HG02763 (cell line): Measurements from ENCODE around the gene PTPRG.
A peak's percentile ranks its signal among the peaks of the same experiment; 100 is the strongest.

ENCODE experiments used
- ATAC-seq: cut with Tn5 transposase; IDR thresholded peaks from one replicate; pipeline ENCODE4 v1.9.1; 2021; ENCODE audit warnings: mild to moderate bottlenecking, moderate library complexity; ENCODE audit not compliant: unreplicated experiment

Gene PTPRG

DNA sequence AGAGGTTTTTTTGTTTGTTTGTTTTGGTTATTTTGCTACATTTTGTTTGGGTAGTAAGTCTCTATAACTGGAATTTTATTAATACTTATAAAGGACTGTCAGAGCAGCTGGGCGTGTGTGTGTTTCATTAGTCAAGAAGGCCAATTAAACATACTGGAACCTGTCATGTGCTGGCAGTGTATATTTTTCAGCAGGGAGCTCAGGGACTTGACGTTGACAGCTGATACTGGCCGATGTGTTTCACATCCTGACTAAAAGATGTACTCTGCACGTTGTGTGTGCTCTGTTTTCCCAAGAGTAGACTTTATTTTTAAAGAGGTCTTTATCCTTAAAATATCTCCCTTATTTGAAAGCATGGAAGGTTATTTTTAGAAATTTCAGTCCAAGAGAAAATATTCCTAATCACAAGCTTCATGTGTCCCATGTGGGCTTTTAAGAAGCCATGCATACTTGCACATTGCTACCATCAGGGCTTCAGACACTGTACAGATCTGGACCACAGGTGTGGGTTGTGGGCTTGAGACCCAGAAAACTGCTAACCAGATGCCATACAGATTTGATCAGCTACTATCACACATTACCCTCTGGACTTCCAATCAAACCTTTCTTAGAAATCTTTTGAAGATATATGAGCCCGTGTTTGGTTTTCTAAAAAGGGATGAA lies 676.0 kb downstream of the PTPRG start:
- no peak for ATAC-seq

DNA sequence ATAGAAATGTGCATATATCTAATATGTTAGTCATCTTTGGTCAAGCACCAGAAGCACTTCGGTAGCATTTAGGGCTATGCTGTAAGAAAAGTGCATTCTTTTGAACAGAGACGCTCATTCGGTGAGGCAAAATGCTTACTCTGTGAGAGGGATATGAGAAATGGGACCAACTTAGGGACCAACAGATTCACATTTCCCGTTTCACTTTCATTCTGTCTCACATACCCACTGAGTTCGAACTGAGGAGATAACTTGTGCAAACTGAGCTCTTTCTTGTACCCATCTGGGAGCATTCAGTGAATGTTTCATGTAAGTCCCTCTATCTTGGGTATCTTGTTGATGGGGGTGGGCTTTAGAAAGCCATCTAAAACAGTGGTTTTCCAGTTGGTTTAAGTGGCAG lies 676.6 kb downstream of the PTPRG start:
- peak; percentile 79 for ATAC-seq

DNA sequence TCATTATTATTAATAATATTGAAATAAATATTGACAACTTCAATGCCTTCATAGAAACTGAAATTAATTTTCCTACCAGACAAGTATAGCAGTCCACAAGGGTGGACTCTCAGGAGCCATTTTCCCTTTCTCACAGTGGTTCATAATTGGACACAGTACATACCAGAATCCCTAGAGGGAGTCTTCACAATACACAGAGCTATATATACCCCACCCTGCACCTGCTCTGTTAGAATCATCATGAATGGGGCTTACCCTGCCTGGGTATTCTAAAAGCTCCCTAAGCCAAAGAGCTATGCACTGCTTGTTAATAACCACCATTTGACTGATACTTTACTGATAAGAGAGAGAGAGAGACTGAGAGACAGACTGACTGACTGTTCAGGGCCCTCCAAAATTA lies 677.1 kb downstream of the PTPRG start:
- no peak for ATAC-seq

- ATAC-seq = no peak
Observed at GRCh38 chr3:62241279-62241678, 679.9 kb downstream of the PTPRG start.

DNA sequence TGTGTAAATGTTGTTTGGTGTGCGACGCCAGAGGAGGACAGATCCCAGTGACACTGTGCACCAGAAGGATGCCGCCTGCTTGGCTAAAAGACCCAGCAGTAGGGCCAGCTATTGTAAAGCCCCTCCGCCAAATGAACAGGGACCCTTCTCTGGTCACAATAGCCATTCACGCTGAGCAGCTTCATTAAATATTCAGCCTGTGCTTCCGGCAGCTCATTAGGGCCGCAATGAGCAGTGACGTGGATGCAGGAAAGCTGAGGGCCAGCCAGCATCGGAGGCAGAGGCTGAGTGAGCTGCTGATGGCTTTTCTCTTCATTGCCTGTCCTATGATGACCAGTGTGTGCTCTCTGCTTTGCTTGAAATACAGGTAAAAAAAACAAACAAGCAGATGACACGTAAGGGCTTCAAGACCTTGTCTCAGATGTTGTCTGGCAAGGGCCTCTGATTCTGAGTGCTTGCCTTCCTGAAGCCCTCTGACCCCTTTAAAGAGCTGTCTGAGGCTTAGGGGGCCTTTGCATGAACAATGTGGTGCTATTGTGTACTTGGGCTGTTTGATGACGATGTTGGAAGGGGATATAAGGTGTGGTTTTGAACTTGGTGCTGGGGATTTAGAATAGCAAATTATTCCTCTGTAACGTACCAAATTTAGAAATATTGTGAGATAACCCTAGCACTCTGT lies 681.6 kb downstream of the PTPRG start:
- no peak for ATAC-seq

GRCh38 chr3:62246094-62246493 lies 684.7 kb downstream of the PTPRG start:
- no peak for ATAC-seq

DNA sequence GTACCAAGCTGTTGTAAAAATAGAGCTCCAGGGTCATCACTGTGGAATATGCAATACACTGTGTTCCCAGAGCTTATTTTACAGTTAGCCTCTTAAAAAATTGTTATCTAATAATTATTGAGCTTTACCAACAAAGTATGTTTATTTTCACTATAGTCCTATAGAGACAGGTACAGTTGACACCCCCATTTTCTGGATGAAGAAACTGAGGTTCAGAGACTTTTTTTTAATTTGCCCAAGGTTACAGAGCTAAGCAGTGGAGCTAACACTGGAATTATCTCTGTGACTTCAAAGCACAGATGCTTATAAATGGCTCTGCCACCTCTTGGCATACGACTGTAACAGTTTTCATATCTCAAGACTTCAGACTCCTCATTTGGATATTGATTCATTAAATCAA lies 685.6 kb downstream of the PTPRG start:
- ATAC-seq = no peak

GRCh38 chr3:62248734-62249483 lies 687.5 kb downstream of the PTPRG start:
- no peak for ATAC-seq

- ATAC-seq = no peak
Observed at GRCh38 chr3:62249484-62249776, 688.1 kb downstream of the PTPRG start.

GRCh38 chr3:62249855-62250543 lies 688.6 kb downstream of the PTPRG start:
- no peak for ATAC-seq

GRCh38 chr3:62252438-62253157 lies 691.2 kb downstream of the PTPRG start:
- ATAC-seq = no peak

- no peak for ATAC-seq
Observed at GRCh38 chr3:62253971-62254370, 692.6 kb downstream of the PTPRG start.

DNA sequence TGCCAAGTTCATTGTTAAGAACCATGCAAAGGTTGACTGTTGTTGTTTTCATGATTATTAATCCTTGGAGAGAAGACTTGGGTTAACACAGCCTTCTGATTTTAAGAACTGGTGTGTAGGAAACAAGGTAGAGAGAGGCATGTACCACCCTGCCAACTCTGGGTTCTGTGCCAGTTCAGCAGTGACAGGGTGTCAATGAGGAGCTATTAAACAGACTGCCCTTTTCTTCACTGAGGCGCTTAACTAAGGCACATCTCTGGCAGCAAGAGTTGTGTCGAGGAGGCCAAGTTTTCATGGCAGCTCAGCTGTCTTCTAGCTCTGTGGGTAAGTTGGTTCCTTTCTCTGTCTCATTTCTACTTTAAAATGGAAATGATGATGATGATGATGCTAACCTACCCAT lies 694.4 kb downstream of the PTPRG start:
- no peak for ATAC-seq

- ATAC-seq = no peak
Observed at GRCh38 chr3:62259924-62260323, 698.6 kb downstream of the PTPRG start.

GRCh38 chr3:62260655-62261054 lies 699.3 kb downstream of the PTPRG start:
- no peak for ATAC-seq

GRCh38 chr3:62261121-62261520 lies 699.8 kb downstream of the PTPRG start:
- no peak for ATAC-seq

DNA sequence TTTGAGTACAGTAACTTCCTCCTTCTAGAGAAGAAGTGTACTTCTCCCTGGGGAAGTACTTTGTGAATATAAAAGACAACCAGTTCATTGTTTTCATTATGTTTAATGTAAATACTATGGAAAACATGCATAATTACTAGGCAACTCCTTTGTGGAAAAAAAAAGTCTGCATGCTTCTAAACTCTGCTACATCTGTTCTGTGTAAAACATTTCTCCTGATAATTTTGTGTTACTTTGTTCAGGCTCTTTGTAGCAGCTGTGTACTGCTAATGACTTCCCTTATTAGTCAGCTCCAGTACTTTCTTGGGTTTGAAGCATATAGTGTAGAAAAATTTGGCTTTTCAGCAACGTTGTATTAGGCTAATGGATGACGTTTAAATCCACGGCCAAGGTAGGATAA lies 700.4 kb downstream of the PTPRG start:
- ATAC-seq = no peak

- no peak for ATAC-seq
Observed at GRCh38 chr3:62265528-62265927, 704.2 kb downstream of the PTPRG start.

DNA sequence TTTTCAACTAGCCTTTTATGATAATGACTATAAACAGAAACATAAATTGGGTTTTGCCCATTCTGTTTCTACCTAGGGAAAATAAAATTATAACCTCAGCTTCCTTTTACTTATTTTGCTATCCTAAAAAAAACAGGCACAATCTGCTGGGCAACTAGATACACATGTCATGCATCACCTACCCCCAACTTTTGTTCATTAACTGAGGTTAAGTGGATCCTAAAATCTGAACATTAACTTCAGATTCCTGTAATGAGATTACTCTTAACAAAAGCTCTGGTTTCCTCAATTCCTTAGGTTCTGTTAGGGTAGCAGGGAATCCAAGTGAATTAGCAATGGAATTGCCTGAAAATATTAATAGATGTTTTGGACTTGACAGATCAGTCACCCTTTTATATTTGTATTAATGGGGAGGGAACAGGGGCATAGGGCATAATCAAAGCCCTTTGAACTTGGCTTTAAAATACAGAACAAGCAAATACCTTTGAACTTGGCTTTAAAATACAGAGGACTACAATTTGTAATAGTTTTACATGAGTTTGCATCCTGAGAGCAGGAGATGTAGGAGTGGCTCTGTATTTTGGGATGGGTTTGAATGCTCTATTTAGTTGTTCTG lies 705.4 kb downstream of the PTPRG start:
- ATAC-seq = no peak

- no peak for ATAC-seq
Observed at GRCh38 chr3:62276658-62277180, 715.3 kb downstream of the PTPRG start.
